HEK293T (cell line): ENCODE data around the gene CFAP45.
"Not testable (repeated sequence)": the region's sequence is repeated elsewhere in the genome, so short reads cannot be mapped to it uniquely, and the experiment has no call there.

Source experiments
- CTCF ChIA-PET: fragments of 350-600 bp; formaldehyde crosslinking; extraction: SDS; loops from one replicate; lab custom pipeline; 2021; ENCODE audit warnings: antibody characterized with exemption, inconsistent platforms; lab: Yijun Ruan, JAX
- POLR2A ChIA-PET: fragments of 350-600 bp; formaldehyde crosslinking; extraction: SDS; loops from one replicate; lab custom pipeline; 2020; ENCODE audit warnings: antibody characterized with exemption, inconsistent platforms; lab: Yijun Ruan, JAX
- DNase-seq: peaks from one replicate; pipeline ENCODE4 v3.0.0; 2012; ENCODE audit warnings: mixed read lengths; ENCODE audit errors: extremely low spot score
- ARNT ChIP-seq: fragments of 450-650 bp; IDR thresholded peaks from 2 replicates; pipeline ENCODE4 v1.6.1; 2017; ENCODE audit warnings: mild to moderate bottlenecking
- BHLHE40 ChIP-seq: fragments of 450-650 bp; IDR thresholded peaks from 2 replicates; pipeline ENCODE4 v1.6.1; 2016; ENCODE audit warnings: mild to moderate bottlenecking, moderate library complexity, borderline replicate concordance
- CTBP1 ChIP-seq: fragments of 450-650 bp; IDR thresholded peaks from 2 replicates; pipeline ENCODE4 v1.6.1; 2016; ENCODE audit warnings: borderline replicate concordance
- ELF4 ChIP-seq: fragments of 450-650 bp; IDR thresholded peaks from 2 replicates; pipeline ENCODE4 v1.6.1; 2017; ENCODE audit warnings: antibody characterized with exemption
- FOXA1 ChIP-seq: fragments of 450-650 bp; IDR thresholded peaks from 2 replicates; pipeline ENCODE4 v1.6.1; 2016; ENCODE audit warnings: mild to moderate bottlenecking
- FOXK2 ChIP-seq: fragments of 450-650 bp; IDR thresholded peaks from 2 replicates; pipeline ENCODE4 v1.6.1; 2016; ENCODE audit warnings: mild to moderate bottlenecking
- FOXM1 ChIP-seq: fragments of 450-650 bp; IDR thresholded peaks from 2 replicates; pipeline ENCODE4 v1.6.1; 2017; ENCODE audit warnings: mild to moderate bottlenecking, borderline replicate concordance
- HDGF ChIP-seq: fragments of 450-650 bp; IDR thresholded peaks from 2 replicates; pipeline ENCODE4 v1.6.1; 2017; ENCODE audit warnings: antibody characterized with exemption, borderline replicate concordance
- L3MBTL2 ChIP-seq: fragments of 450-650 bp; conservative IDR thresholded peaks from 2 replicates; pipeline ENCODE4 v1.6.1; 2016; ENCODE audit warnings: mild to moderate bottlenecking
- LEF1 ChIP-seq: fragments of 450-650 bp; IDR thresholded peaks from 2 replicates; pipeline ENCODE4 v1.6.1; 2017; ENCODE audit warnings: mild to moderate bottlenecking, borderline replicate concordance
- NFRKB ChIP-seq: fragments of 450-650 bp; IDR thresholded peaks from 2 replicates; pipeline ENCODE4 v1.6.1; 2016; ENCODE audit warnings: mild to moderate bottlenecking, moderate library complexity
- PKNOX1 ChIP-seq: fragments of 450-650 bp; IDR thresholded peaks from 2 replicates; pipeline ENCODE4 v1.6.1; 2016
- SP1 ChIP-seq: fragments of 450-650 bp; IDR thresholded peaks from 2 replicates; pipeline ENCODE4 v1.6.1; 2017
- SUZ12 ChIP-seq: fragments of 450-650 bp; IDR thresholded peaks from 2 replicates; pipeline ENCODE4 v1.6.1; 2016; ENCODE audit warnings: mild to moderate bottlenecking
- TARDBP ChIP-seq: fragments of 450-650 bp; IDR thresholded peaks from 2 replicates; pipeline ENCODE4 v1.6.1; 2016
- ZNF384 ChIP-seq: fragments of 450-650 bp; IDR thresholded peaks from 2 replicates; pipeline ENCODE4 v1.6.1; 2016

The CFAP45 gene

DNA sequence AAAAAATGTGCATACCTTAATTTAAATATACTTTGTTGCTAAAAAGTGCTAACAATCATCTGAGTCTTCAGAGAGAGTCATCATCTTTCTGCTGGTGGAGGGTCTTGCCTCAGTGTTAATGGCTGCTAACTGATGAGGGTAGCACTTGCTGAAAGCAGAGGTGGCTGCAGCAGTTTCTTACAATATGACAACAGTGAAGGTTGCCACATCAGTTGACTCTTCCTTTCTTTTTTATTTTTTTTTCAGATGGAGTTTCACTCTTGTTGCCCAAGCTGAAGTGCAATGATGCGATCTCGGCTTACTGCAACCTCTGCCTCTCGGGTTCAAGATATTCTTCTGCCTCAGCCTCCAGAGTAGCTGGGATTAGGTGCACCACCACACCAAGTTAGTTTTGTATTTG is 2.6 kb upstream of the CFAP45 start:
- no peak for DNase-seq
- ChIA-PET CTCF (no interaction called here), POLR2A (no interaction called here)
- no peak for TF ChIP-seq BHLHE40
- no peak for TF ChIP-seq ELF4
- no peak for TF ChIP-seq ARNT
- no peak for TF ChIP-seq FOXK2
- no peak for TF ChIP-seq L3MBTL2
- no peak for TF ChIP-seq LEF1

GRCh38 chr1:159900755-159901360 is 893 bp upstream of the CFAP45 start:
- ChIA-PET POLR2A (interaction anchor here (1.1 kb wide), 1 partner anchor 14 kb away, joined by 3 read pairs; no protein-coding TSS in a partner anchor), CTCF (no interaction called here)
- no peak for TF ChIP-seq FOXA1
- TF ChIP-seq FOXK2, result no peak
- no peak for TF ChIP-seq CTBP1
- TF ChIP-seq HDGF, result no peak
- TF ChIP-seq PKNOX1, result no peak
- TF ChIP-seq SUZ12, result no peak
- TF ChIP-seq NFRKB, result no peak
- TF ChIP-seq FOXM1, result no peak
- TF ChIP-seq ELF4, result no peak
- no peak for TF ChIP-seq L3MBTL2
- no peak for TF ChIP-seq SP1
- no peak for TF ChIP-seq ARNT
- no peak for TF ChIP-seq LEF1
- no peak for TF ChIP-seq BHLHE40
- no peak for TF ChIP-seq ZNF384
- no peak for TF ChIP-seq TARDBP
- no peak for DNase-seq

DNA sequence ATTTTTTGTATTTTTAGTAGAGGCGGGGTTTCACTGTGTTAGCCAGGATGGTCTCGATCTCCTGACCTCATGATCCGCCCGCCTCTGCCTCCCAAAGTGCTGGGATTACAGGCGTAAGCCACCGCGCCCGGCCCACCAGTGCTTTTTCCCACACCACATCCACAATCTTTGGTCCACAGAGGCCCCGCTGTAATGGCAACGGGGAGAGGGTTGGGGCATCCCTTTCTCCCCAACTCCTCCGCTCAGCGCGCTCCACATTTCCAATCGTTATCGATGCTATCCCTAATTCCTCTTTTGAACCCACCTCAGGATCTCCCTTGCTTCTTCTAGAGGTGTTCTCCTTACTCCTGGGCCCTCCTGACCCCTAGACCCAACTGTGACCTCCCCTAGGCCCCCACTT is 331 bp downstream of the CFAP45 start:
- DNase-seq, POLR2A ChIA-PET: not testable (repeated sequence)
- CTCF ChIA-PET, result interaction anchor here (0.7 kb wide), 1 partner anchor 1723 kb away, joined by 3 read pairs; no protein-coding TSS in a partner anchor

GRCh38 chr1:159898527-159898926 is 1.4 kb downstream of the CFAP45 start:
- ChIA-PET POLR2A (no interaction called here), CTCF (no interaction called here)
- no peak for DNase-seq
- TF ChIP-seq L3MBTL2 (no peak), NFRKB (no peak), ARNT (no peak), LEF1 (no peak), ELF4 (no peak), ZNF384 (no peak), SP1 (no peak), CTBP1 (no peak), FOXK2 (no peak), FOXM1 (no peak), BHLHE40 (no peak), FOXA1 (no peak), SUZ12 (no peak), PKNOX1 (no peak), TARDBP (no peak), HDGF (no peak)

GRCh38 chr1:159897962-159898361 is 2.0 kb downstream of the CFAP45 start:
- DNase-seq, result no peak
- TF ChIP-seq SP1 (no peak), FOXK2 (no peak), FOXM1 (no peak), L3MBTL2 (no peak), HDGF (no peak), ZNF384 (no peak), ELF4 (no peak), NFRKB (no peak), CTBP1 (no peak), SUZ12 (no peak), FOXA1 (no peak), TARDBP (no peak), PKNOX1 (no peak), ARNT (no peak)
- ChIA-PET POLR2A (no interaction called here), CTCF (no interaction called here)

DNA sequence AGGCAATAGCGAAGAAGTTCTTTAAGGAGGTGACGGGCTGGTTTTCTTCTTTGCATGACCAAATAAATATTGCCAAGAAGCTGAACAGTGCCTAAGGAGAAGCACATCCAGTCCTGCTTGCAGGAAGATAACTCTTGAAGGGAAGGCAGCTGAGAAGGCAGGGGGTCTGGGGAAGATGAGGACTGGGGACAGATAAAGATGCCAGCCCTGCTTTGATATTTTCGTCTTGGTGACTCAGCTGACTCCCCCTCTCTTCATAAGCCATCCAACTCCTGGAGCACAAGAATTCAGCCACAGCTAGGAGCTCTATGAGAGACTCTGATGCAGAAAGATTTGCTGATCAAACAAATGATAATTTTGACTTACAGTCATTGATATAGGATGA is 3.4 kb downstream of the CFAP45 start:
- no peak for DNase-seq
- TF ChIP-seq NFRKB (no peak), FOXA1 (no peak), L3MBTL2 (no peak), FOXK2 (no peak), SP1 (no peak), ZNF384 (no peak), LEF1 (no peak), SUZ12 (no peak), BHLHE40 (no peak), FOXM1 (no peak), ARNT (no peak), TARDBP (no peak), ELF4 (no peak), HDGF (no peak), PKNOX1 (no peak), CTBP1 (no peak)
- CTCF ChIA-PET, result no interaction called here
- POLR2A ChIA-PET, result no interaction called here
